C4-2B (cell line): ENCODE results near the gene HS3ST5.
A peak's percentile ranks its signal among the peaks of the same experiment; 100 is the strongest.

Source experiments
- H3K27ac ChIP-seq: fragments of 450-650 bp; 2 replicates; pipeline ENCODE4 v1.5.1; 2017
- CTCF ChIP-seq: fragments of 450-650 bp; conservative IDR thresholded peaks from 2 replicates; pipeline ENCODE4 v1.5.1; 2017; ENCODE audit warnings: mild to moderate bottlenecking
- ZFX ChIP-seq: fragments of 450-650 bp; IDR thresholded peaks from 2 replicates; pipeline ENCODE4 v1.6.1; 2017

The HS3ST5 gene

GRCh38 chr6:114342826-114343781, at the start of gene HS3ST5:
Gene HS3ST5, minus strand, starts transcription at chr6:114343023. Its CDS starts 280,178 bp downstream, at chr6:114062845.
- TF ChIP-seq ZFX (no peak), CTCF (peak; percentile 11; the same call in 1 of the 2 replicates)
- no peak within 1 kb of the TSS for H3K27ac ChIP-seq

GRCh38 chr6:114390176-114390575, 47.4 kb upstream of the HS3ST5 start:
- no peak for TF ChIP-seq ZFX
- no peak for TF ChIP-seq CTCF
- H3K27ac ChIP-seq, result no peak overlapping the region

- no peak overlapping the region for H3K27ac ChIP-seq
- TF ChIP-seq CTCF (no peak), ZFX (no peak)
These were observed 46.3 kb upstream of the HS3ST5 start for GRCh38 chr6:114389111-114389510.

GRCh38 chr6:114382406-114382805, 39.6 kb upstream of the HS3ST5 start:
- TF ChIP-seq ZFX (no peak), CTCF (no peak)
- no peak overlapping the region for H3K27ac ChIP-seq

- TF ChIP-seq CTCF (no peak), ZFX (no peak)
- no peak overlapping the region for H3K27ac ChIP-seq
These were observed 35.1 kb upstream of the HS3ST5 start for GRCh38 chr6:114377881-114378280.

- no peak overlapping the region for H3K27ac ChIP-seq
- TF ChIP-seq ZFX (no peak), CTCF (no peak)
These were observed 33.9 kb upstream of the HS3ST5 start for GRCh38 chr6:114376611-114377175.

GRCh38 chr6:114375541-114376192, 32.8 kb upstream of the HS3ST5 start:
- no peak overlapping the region for H3K27ac ChIP-seq
- TF ChIP-seq CTCF, result no peak
- TF ChIP-seq ZFX, result no peak
